Left ventricle myocardium inferior (tissue), 1 donor: ENCODE data around the gene MOCS2. TPM values are rescaled to one million over a fixed set of nuclear protein-coding genes. Genes with fewer than 3 reads are reported as not detected.

ENCODE experiments used
- DNase-seq: peaks from one replicate; pipeline ENCODE4 v3.0.0-alpha.2; 2020
- H3K27ac ChIP-seq: fragments of 200-600 bp; replicated peaks from 2 replicates; pipeline ENCODE4 v1.8.0; 2021
- H3K27me3 ChIP-seq: fragments of 200-600 bp; 2 replicates; pipeline ENCODE4 v1.8.0; 2021; ENCODE audit warnings: low read depth
- H3K36me3 ChIP-seq: fragments of 200-600 bp; 2 replicates; pipeline ENCODE4 v1.8.0; 2021
- H3K4me1 ChIP-seq: fragments of 200-600 bp; 2 replicates; pipeline ENCODE4 v1.8.0; 2021
- H3K4me3 ChIP-seq: fragments of 200-600 bp; 2 replicates; pipeline ENCODE4 v1.8.0; 2021; ENCODE audit warnings: mild to moderate bottlenecking, moderate library complexity
- H3K9me3 ChIP-seq: fragments of 200-600 bp; replicated peaks from 2 replicates; pipeline ENCODE4 v1.8.0; 2021
- CTCF ChIP-seq: fragments of 200-600 bp; IDR thresholded peaks from 2 replicates; pipeline ENCODE4 v1.8.0; 2021; ENCODE audit warnings: antibody characterized with exemption, mild to moderate bottlenecking, borderline replicate concordance
- intact Hi-C: fragments of 100-400 bp; cut with micrococcal nuclease; formaldehyde crosslinking; loops from one replicate; pipeline ENCODE4 v1.11.0; 2022
- total RNA-seq: library from RNA; stranded (reverse); fragmentation: NEBNext Ultra II Directional; extraction: Animal tissue kit (Norgen Biotek cat#: 25700); gene quantifications from one replicate; pipeline ENCODE4 v1.2.1, GENCODE V29; 2021
- donor health status: DM: no; HTN: yes; CAD: no; lungs with severe emphysema.

The MOCS2 gene
- total RNA-seq, 1 donor from 2014 or later, result 88.7 TPM

- Histone ChIP-seq H3K4me3 (no peak overlapping the region), H3K36me3 (no peaks in the 10 kb centered on the region), H3K4me1 (no peaks in the 10 kb centered on the region), H3K27ac (no peak overlapping the region), H3K27me3 (no peaks in the 10 kb centered on the region), H3K9me3 (no peaks in the 10 kb centered on the region)
- TF ChIP-seq CTCF, result no peak
- intact Hi-C loops, result no loop called here
- DNase-seq, result no peak
These were observed 50.3 kb downstream of the MOCS2 start for GRCh38 chr5:53059281-53059680.

- intact Hi-C loops, result no loop called here
- Histone ChIP-seq H3K9me3 (no peaks in the 10 kb centered on the region), H3K36me3 (no peaks in the 10 kb centered on the region), H3K4me1 (no peaks in the 10 kb centered on the region), H3K27ac (no peak overlapping the region), H3K27me3 (no peaks in the 10 kb centered on the region), H3K4me3 (no peak overlapping the region)
- DNase-seq, result no peak
- no peak for TF ChIP-seq CTCF
These were observed 54.2 kb downstream of the MOCS2 start for GRCh38 chr5:53055365-53055764.

- Histone ChIP-seq H3K9me3 (no peaks in the 10 kb centered on the region), H3K4me1 (no peaks in the 10 kb centered on the region), H3K4me3 (no peak overlapping the region), H3K36me3 (no peaks in the 10 kb centered on the region), H3K27me3 (no peaks in the 10 kb centered on the region), H3K27ac (no peak overlapping the region)
- no peak for TF ChIP-seq CTCF
- intact Hi-C loops, result no loop called here
- no peak for DNase-seq
These were observed 56.2 kb downstream of the MOCS2 start for GRCh38 chr5:53053364-53053763.

GRCh38 chr5:53052499-53052898, 57.1 kb downstream of the MOCS2 start:
- no peaks in the 10 kb centered on the region for H3K27me3 ChIP-seq
- H3K27ac ChIP-seq, result no peak overlapping the region
- no peak for DNase-seq
- no peak overlapping the region for H3K4me3 ChIP-seq
- intact Hi-C loops, result no loop called here
- H3K36me3 ChIP-seq, result no peaks in the 10 kb centered on the region
- H3K4me1 ChIP-seq, result no peaks in the 10 kb centered on the region
- H3K9me3 ChIP-seq, result no peaks in the 10 kb centered on the region
- no peak for TF ChIP-seq CTCF

GRCh38 chr5:53048248-53048647, 61.3 kb downstream of the MOCS2 start:
- Histone ChIP-seq H3K27ac (no peak overlapping the region), H3K4me1 (peaks cover 9% of the 10 kb centered on the region), H3K9me3 (no peaks in the 10 kb centered on the region), H3K27me3 (no peaks in the 10 kb centered on the region), H3K4me3 (no peak overlapping the region), H3K36me3 (no peaks in the 10 kb centered on the region)
- no peak for TF ChIP-seq CTCF
- no peak for DNase-seq
- intact Hi-C loops, result no loop called here

Other genes with a start within 250 kb of the MOCS2 start
- 0.80 TPM for gene ITGA2, start 120.4 kb downstream of the MOCS2 start, total RNA-seq